Body of pancreas (tissue), 4 donors: ENCODE measurements around the gene SOCS6.

Source experiments
- POLR2A ChIP-seq, 3 donors: fragments of 450-650 bp; IDR thresholded peaks; one replicate each; pipeline ENCODE4 v1.6.1; 2016; ENCODE audit warnings: antibody characterized with exemption in 3 of 3, mild to moderate bottlenecking in 2 of 3
- TF ChIP-seq, protein P1 (sequence below), 7 experiments: fragments of 450-650 bp in 4 of 7; fragments of 200-600 bp in 3 of 7; sonication (generic) in 3 of 7; IDR thresholded peaks; one replicate each; pipeline ENCODE4 v1.5.1; 2016 to 2019; ENCODE audit warnings: antibody characterized with exemption in 7 of 7

DNA sequence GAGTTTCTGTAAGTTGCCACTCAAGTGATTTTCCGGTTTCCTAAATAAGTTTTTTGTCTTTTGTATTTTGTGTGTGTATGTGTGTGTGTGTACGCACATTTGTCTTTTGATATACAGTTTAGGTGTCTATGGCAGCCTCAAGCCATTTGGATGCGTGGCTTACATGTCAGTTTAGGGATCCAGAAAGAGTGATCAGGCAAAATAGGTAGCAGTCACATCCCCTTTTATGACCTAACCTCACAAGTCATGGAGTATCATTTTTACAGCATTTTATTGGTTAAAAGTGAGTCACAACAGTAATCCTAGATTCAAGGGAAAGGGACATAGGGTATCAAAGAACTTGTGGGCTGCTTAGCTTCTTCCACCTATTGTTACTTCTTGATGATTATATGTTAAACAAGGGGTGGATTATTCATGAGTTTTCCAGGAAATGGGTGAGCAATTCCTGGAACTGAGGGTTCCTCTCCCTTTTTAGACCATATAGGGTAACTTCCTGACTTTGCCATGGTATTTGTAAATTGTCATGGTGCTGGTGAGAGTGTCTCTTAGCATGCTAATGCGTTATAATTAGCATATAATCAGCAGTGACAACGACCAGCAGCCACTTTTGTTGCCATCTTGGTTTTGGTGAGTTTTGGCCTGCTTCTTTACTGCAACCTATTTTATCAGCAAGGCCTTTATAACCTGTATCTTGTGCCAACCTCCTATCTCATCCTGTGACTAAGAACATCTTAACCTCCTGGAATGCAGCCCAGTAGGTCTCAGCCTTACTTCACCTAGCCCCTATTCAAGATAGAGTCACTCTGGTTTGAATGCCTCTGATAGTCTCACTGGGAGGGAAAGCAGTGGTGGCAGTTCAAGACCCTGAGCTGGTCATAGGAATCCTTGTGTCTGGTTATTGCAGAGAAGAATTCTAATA lies 8.6 kb upstream of the SOCS6 start:
- TF ChIP-seq, protein P1, sequence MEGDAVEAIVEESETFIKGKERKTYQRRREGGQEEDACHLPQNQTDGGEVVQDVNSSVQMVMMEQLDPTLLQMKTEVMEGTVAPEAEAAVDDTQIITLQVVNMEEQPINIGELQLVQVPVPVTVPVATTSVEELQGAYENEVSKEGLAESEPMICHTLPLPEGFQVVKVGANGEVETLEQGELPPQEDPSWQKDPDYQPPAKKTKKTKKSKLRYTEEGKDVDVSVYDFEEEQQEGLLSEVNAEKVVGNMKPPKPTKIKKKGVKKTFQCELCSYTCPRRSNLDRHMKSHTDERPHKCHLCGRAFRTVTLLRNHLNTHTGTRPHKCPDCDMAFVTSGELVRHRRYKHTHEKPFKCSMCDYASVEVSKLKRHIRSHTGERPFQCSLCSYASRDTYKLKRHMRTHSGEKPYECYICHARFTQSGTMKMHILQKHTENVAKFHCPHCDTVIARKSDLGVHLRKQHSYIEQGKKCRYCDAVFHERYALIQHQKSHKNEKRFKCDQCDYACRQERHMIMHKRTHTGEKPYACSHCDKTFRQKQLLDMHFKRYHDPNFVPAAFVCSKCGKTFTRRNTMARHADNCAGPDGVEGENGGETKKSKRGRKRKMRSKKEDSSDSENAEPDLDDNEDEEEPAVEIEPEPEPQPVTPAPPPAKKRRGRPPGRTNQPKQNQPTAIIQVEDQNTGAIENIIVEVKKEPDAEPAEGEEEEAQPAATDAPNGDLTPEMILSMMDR (IDR thresholded peaks at IDR 0.05): no peak
- no peak for TF ChIP-seq POLR2A (IDR thresholded peaks at IDR 0.05)
